ENCODE results near the gene CDH4. TPM values are rescaled to one million over a fixed set of nuclear protein-coding genes. Genes with fewer than 3 reads are reported as not detected.

CDH4 gene
- total and polyA plus RNA-seq, 2 of the 8 experiments (the other 6 are each of a cell fraction or from before 2014, with no cell fraction given) = 4.3 to 7.9 TPM

- no peak for FAIRE-seq
These were observed 114.9 kb downstream of the CDH4 start for GRCh38 chr20:61366914-61367313.

More at GRCh38 chr20:61366914-61367313, 114.9 kb downstream of the CDH4 start:
- H4K91ac ChIP-seq (replicated peaks; ENCODE audit: insufficient read length, low read length) = no peak overlapping the region
- no peak overlapping the region for H3K18ac ChIP-seq (ENCODE audit: extremely low read depth, low read length)
- H3K14ac ChIP-seq (ENCODE audit: insufficient read length) = no peak overlapping the region
- H3K79me2 ChIP-seq (ENCODE audit: control insufficient read depth in 1 of 2, insufficient read depth in 2 of 2, low read length in 2 of 2) = no peaks in the 10 kb centered on the region
- ChIA-PET POLR2A (ENCODE audit: partially characterized antibody) (no interaction called here), CTCF (ENCODE audit: partially characterized antibody) (interaction anchor here (0.9 kb wide), 1 partner anchor 17 kb away, joined by 3 read pairs; no protein-coding TSS in a partner anchor)
- H3K23ac ChIP-seq (ENCODE audit: insufficient read length) = no peak overlapping the region
- H4K5ac ChIP-seq (ENCODE audit: insufficient read length, low read depth, low read length) = no peak overlapping the region
- no peak overlapping the region for H3K9ac ChIP-seq (replicated peaks in 1 of 4; ENCODE audit: extremely low read depth in 1 of 4, low read depth in 3 of 4, low read length in 3 of 4)
- peaks cover 0 to 4% (median 2%) of the 10 kb centered on the region in 4 experiments; a peak in 3 of 7 replicates for H3K27me3 ChIP-seq (replicated peaks in 1 of 4; ENCODE audit: control insufficient read depth in 3 of 4, extremely low read depth in 1 of 4, insufficient read depth in 3 of 4, low read length in 3 of 4)
- no peak overlapping the region for H2BK12ac ChIP-seq (ENCODE audit: low read depth, low read length)
- H4K8ac ChIP-seq (ENCODE audit: extremely low read depth, insufficient read depth, low read length) = no peak overlapping the region
- H3K27ac ChIP-seq (ENCODE audit: low read depth, low read length) = no peak overlapping the region
- H3K23me2 ChIP-seq (ENCODE audit: low read depth, low read length) = no peaks in the 10 kb centered on the region; the same call in 1 of the 2 replicates
- H2BK15ac ChIP-seq (ENCODE audit: low read length) = no peak overlapping the region
- H2BK120ac ChIP-seq (replicated peaks; ENCODE audit: low read depth, low read length) = no peak overlapping the region
- H3K79me1 ChIP-seq (ENCODE audit: low read depth, low read length) = no peaks in the 10 kb centered on the region
- H3K4me2 ChIP-seq (ENCODE audit: insufficient read depth in 1 of 2, low read depth in 2 of 2, low read length in 2 of 2) = no peak overlapping the region
- no peak overlapping the region for H2BK5ac ChIP-seq (ENCODE audit: low read depth, low read length)
- no peak overlapping the region for H2AK5ac ChIP-seq (ENCODE audit: low read depth, low read length)
- H2AFZ ChIP-seq (ENCODE audit: low read length) = no peak overlapping the region
- H3K4me1 ChIP-seq (replicated peaks in 1 of 4; ENCODE audit: control insufficient read depth in 3 of 4, insufficient read depth in 4 of 4, low read length in 3 of 4) = peaks cover 0 to 6% (median under 1%) of the 10 kb centered on the region in 4 experiments; a peak in 1 of 7 replicates
- no peaks in the 10 kb centered on the region for H4K20me1 ChIP-seq (replicated peaks in 1 of 2; ENCODE audit: control insufficient read depth in 1 of 2, insufficient read depth in 2 of 2, low read length in 2 of 2)
- no peak overlapping the region for H3K4me3 ChIP-seq (ENCODE audit: extremely low read depth in 1 of 4, insufficient read depth in 2 of 4, low read depth in 3 of 4, low read length in 4 of 4)
- 84% methylated on average over 10 of the region's 11 CpGs; no CpG with 5 or more reads in 1 of the 2 experiments for WGBS, 2 experiments (ENCODE audit: extremely low coverage in 1 of 2, insufficient coverage in 1 of 2, insufficient read length in 1 of 2, insufficient replicate concordance in 2 of 2, low coverage in 1 of 2, low lambda C conversion rate in 2 of 2, missing lambda C conversion rate in 1 of 2)
- peaks cover 4 to 7% of the 10 kb centered on the region in 2 experiments; a peak in 2 of 4 replicates for H3K9me3 ChIP-seq (ENCODE audit: insufficient read depth in 2 of 2, low read depth in 1 of 2, low read length in 1 of 2)
- H2BK20ac ChIP-seq (ENCODE audit: low read length) = no peak overlapping the region
- no peak overlapping the region for H3K56ac ChIP-seq (replicated peaks; ENCODE audit: insufficient read length, low read depth, low read length)
- H3K4ac ChIP-seq (replicated peaks; ENCODE audit: insufficient read length, low read depth, low read length) = no peak overlapping the region
- DNase-seq (ENCODE audit: low read depth in 1 of 2, low spot score in 2 of 2) = no peak
- no peaks in the 10 kb centered on the region for H3K36me3 ChIP-seq (ENCODE audit: control insufficient read depth in 2 of 4, insufficient read depth in 4 of 4, low read length in 3 of 4)
- TF ChIP-seq NRF1 (IDR thresholded peaks at IDR 0.05; ENCODE audit: low read depth, low read length) (no peak), RAD21 (IDR thresholded peaks at IDR 0.05 in 1 of 2, conservative IDR thresholded peaks at IDR 0.05 in 1 of 2; ENCODE audit: low read depth in 2 of 2, low read length in 2 of 2) (peak in 1 of 2 experiments; percentile 17; a peak in 3 of 4 replicates)

All from H1 (cell line).